Mesothelial cell of epicardium (in vitro differentiated cells): ENCODE measurements around the gene LRRC3. TPM values are rescaled to one million over a fixed set of nuclear protein-coding genes. Genes with fewer than 3 reads are reported as not detected.

Experiments used
- DNase-seq, 2 experiments: peaks; one replicate each; pipeline ENCODE4 v3.0.0; 2021; ENCODE audit warnings: low spot score in 2 of 2; ENCODE audit not compliant: unreplicated experiment in 2 of 2
- H3K27ac Mint-ChIP-seq: 2 replicates; pipeline ENCODE4 v1.8.0; 2021; ENCODE audit warnings: mixed read lengths
- H3K27me3 Mint-ChIP-seq: 2 replicates; pipeline ENCODE4 v1.8.0; 2021; ENCODE audit warnings: low read depth, mixed read lengths
- H3K36me3 Mint-ChIP-seq: 2 replicates; pipeline ENCODE4 v1.8.0; 2021; ENCODE audit warnings: mixed read lengths
- H3K4me1 Mint-ChIP-seq: 2 replicates; pipeline ENCODE4 v1.8.0; 2021; ENCODE audit warnings: mixed read lengths
- H3K4me3 Mint-ChIP-seq: 2 replicates; pipeline ENCODE4 v1.8.0; 2021; ENCODE audit warnings: mild to moderate bottlenecking, moderate library complexity, mixed read lengths
- H3K9me3 Mint-ChIP-seq: 2 replicates; pipeline ENCODE4 v1.8.0; 2021; ENCODE audit warnings: mixed read lengths
- total RNA-seq: library from RNA; stranded (reverse); gene quantifications from 3 replicates; pipeline ENCODE4 v1.2.1, GENCODE V29; 2021
- TF ChIP-seq, protein P1 (sequence below): fragments of 200-600 bp; sonication (generic); IDR thresholded peaks from one replicate; pipeline ENCODE4 v1.5.0; 2021; ENCODE audit warnings: antibody characterized with exemption; ENCODE audit not compliant: unreplicated experiment

Gene LRRC3
- total RNA-seq, 1 donor from 2014 or later, result 11.8 TPM

DNA sequence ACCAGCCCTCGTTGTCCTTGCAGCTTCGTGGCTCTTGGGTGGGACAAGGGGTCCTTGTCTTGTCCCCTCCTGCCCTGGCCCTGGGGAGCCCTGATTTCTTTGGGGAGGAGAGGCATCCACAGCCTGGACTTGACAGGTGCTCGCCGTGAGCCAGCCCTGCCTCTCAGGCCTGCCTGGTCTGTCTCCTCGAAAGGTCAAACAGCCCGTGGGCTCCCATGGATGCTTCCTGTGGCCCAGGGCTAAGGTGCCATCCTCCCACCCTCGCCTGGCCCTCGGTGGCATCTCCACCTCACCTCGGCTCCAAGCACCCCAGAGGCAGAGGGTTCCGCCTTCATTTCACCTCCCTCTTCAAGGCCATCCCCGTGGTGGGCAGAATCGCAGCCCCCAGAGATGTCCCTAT lies 9.0 kb downstream of the LRRC3 start:
- TF ChIP-seq, protein P1, sequence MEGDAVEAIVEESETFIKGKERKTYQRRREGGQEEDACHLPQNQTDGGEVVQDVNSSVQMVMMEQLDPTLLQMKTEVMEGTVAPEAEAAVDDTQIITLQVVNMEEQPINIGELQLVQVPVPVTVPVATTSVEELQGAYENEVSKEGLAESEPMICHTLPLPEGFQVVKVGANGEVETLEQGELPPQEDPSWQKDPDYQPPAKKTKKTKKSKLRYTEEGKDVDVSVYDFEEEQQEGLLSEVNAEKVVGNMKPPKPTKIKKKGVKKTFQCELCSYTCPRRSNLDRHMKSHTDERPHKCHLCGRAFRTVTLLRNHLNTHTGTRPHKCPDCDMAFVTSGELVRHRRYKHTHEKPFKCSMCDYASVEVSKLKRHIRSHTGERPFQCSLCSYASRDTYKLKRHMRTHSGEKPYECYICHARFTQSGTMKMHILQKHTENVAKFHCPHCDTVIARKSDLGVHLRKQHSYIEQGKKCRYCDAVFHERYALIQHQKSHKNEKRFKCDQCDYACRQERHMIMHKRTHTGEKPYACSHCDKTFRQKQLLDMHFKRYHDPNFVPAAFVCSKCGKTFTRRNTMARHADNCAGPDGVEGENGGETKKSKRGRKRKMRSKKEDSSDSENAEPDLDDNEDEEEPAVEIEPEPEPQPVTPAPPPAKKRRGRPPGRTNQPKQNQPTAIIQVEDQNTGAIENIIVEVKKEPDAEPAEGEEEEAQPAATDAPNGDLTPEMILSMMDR, result no peak
- Mint-ChIP-seq H3K4me3 (no peak overlapping the region), H3K4me1 (no peaks in the 10 kb centered on the region), H3K27ac (no peak overlapping the region), H3K36me3 (no peaks in the 10 kb centered on the region), H3K9me3 (no peaks in the 10 kb centered on the region), H3K27me3 (no peaks in the 10 kb centered on the region)
- DNase-seq, result no peak

DNA sequence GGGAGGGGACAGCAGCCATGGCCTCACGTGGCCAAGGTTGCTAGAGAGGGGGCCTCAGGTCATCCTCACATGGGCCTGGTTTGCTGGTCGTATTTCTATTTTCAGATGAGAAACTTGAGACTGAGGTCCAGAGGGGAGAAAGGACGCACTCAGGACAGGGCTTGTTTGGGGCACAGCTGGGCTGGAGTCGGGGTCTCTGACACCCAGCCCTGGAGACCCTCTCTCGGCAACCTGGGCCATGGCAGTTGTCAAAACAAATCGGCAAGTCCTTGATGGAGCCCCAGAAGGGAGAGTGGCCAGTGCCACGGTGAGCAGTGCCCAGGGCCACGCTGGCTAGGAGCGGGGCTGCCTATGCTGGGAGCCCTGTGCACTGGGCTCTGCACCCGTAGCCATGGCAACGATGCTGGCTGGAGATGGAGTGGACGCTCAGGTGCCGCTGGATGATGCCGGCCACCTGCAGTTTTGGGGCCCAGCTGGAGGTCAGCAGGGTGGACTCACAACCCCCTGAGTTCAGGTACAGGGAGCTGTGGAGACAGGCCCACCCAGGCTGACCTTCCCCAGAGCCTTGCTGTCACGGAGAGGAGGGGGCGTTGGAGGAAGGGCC lies 11.1 kb downstream of the LRRC3 start:
- no peaks in the 10 kb centered on the region for H3K36me3 Mint-ChIP-seq
- DNase-seq, result no peak
- H3K9me3 Mint-ChIP-seq, result no peaks in the 10 kb centered on the region
- H3K27me3 Mint-ChIP-seq, result no peaks in the 10 kb centered on the region
- H3K27ac Mint-ChIP-seq, result no peak overlapping the region
- H3K4me1 Mint-ChIP-seq, result no peaks in the 10 kb centered on the region
- no peak overlapping the region for H3K4me3 Mint-ChIP-seq
- TF ChIP-seq, protein P1, result no peak

DNA sequence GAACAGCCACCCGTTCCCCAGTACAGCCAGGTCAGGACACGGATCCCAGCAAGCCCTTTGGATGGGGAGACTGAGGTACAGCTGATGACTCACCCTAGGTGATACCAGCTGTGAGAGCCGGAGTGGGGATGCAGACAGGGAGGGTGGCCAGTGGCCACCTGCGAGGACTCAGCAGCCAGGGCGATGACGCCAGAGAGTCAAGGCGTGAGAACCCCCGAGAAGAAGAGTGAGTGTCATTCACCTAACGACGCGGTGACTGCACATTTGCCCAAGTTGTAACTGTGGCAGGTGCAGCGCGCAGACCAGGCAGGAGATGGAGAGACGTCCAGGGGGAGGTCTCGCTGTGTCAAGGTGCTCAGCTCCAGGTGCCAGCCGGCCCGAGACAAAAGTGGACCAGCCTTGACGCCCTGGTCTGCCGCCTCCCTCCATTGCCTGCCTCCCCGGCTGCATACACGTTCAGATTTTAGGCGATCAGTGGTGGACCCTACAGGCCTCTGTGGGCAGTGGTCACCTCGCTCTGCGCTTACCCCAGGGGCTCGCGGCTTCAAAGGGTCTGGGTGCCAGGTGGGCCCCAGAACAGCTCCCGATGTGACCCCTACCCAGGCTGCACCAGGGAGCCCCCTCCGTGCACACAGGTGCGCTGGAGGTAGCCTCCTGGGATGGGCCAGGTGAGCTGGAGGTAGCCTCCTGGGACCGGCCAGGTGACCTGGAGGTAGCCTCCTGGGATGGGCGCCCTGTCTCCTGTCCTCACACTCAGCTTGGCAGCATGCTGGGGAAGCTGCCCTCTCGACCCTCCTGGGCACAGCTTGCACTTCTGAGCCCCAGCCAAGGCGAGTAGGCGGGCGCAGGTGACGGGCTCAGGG lies 11.9 kb downstream of the LRRC3 start:
- H3K4me1 Mint-ChIP-seq, result no peaks in the 10 kb centered on the region
- H3K27ac Mint-ChIP-seq, result no peak overlapping the region
- TF ChIP-seq, protein P1, result no peak
- peaks cover under 1% of the 10 kb centered on the region for H3K27me3 Mint-ChIP-seq
- no peak for DNase-seq
- no peaks in the 10 kb centered on the region for H3K36me3 Mint-ChIP-seq
- H3K4me3 Mint-ChIP-seq, result no peak overlapping the region
- H3K9me3 Mint-ChIP-seq, result no peaks in the 10 kb centered on the region

DNA sequence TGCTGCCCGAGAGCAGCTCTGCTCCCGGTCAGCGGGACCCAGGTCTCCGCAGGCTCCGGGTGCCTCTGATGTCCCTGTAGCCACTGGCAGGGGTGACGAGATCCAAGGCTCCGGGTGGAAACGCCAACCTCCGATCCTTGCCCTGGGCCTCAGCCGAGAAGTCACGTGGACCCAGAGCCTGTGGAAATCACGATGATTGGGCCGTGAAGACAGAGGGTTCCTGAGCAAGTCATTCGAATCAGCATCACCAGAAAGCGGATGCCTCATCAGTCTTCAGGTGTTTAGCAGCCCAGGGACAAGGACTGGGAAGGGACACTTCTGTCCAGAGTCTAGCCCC lies 12.5 kb downstream of the LRRC3 start:
- Mint-ChIP-seq H3K36me3 (no peaks in the 10 kb centered on the region), H3K27me3 (peaks cover 1% of the 10 kb centered on the region), H3K4me3 (no peak overlapping the region), H3K9me3 (no peaks in the 10 kb centered on the region), H3K27ac (no peak overlapping the region), H3K4me1 (no peaks in the 10 kb centered on the region)
- TF ChIP-seq, protein P1, result no peak
- no peak for DNase-seq

DNA sequence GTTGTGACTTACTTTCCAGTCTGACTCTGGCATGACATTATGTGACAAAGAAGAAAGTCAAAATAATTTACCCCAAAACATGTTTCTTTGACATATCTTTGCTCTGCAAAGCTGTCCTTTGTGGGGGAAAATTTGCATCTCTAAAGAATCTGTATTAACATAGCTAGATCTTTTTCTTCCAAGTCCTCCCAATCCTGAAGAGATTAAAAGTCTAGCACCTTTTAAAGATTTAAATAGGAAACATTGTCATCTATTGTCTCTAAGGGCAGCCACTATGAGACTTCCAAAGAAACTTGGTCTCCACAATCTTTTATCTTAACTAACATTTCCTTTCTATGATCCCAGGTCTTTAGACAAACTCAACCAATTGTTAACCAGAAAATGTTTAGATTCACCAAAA lies 16.0 kb downstream of the LRRC3 start:
- no peaks in the 10 kb centered on the region for H3K9me3 Mint-ChIP-seq
- H3K27ac Mint-ChIP-seq, result no peak overlapping the region
- no peak for DNase-seq
- TF ChIP-seq, protein P1, result no peak
- H3K27me3 Mint-ChIP-seq, result peaks cover 1% of the 10 kb centered on the region
- H3K4me3 Mint-ChIP-seq, result no peak overlapping the region
- H3K36me3 Mint-ChIP-seq, result no peaks in the 10 kb centered on the region
- no peaks in the 10 kb centered on the region for H3K4me1 Mint-ChIP-seq
